ENCODE results near the gene ACAD11.

Gene ACAD11

DNA sequence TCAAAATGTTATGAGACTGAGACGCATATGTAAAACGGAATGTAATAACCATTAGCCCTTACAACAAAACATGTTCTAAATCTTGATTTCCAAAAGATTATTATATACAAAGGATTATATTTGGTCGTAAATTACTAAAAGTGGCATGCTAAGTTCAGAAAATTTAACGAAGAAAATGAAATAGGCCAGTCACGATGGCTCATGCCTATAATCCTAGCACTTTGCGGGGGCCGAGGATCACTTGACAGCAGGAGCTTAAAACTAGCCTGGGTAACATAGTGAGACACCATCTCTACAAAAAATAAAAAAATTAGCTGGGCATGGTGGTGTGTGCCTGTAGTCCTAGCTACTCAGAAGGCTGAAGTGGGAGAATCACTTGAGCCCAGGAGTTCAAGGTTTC is 29.0 kb downstream of the ACAD11 start:
- POLR2A ChIA-PET: no interaction called here
- CTCF ChIA-PET: no interaction called here
- no peak for DNase-seq (ENCODE audit: extremely low spot score)
- TF ChIP-seq LEF1 (IDR thresholded peaks at IDR 0.05; ENCODE audit: borderline replicate concordance) (no peak), NFRKB (IDR thresholded peaks at IDR 0.05) (no peak), ELF4 (IDR thresholded peaks at IDR 0.05) (no peak), FOXM1 (IDR thresholded peaks at IDR 0.05; ENCODE audit: borderline replicate concordance) (no peak), BHLHE40 (IDR thresholded peaks at IDR 0.05; ENCODE audit: borderline replicate concordance) (no peak), FOXK2 (IDR thresholded peaks at IDR 0.05) (no peak), SUZ12 (IDR thresholded peaks at IDR 0.05) (no peak), SP1 (IDR thresholded peaks at IDR 0.05) (no peak), TARDBP (IDR thresholded peaks at IDR 0.05) (no peak), FOXA1 (IDR thresholded peaks at IDR 0.05) (no peak)

DNA sequence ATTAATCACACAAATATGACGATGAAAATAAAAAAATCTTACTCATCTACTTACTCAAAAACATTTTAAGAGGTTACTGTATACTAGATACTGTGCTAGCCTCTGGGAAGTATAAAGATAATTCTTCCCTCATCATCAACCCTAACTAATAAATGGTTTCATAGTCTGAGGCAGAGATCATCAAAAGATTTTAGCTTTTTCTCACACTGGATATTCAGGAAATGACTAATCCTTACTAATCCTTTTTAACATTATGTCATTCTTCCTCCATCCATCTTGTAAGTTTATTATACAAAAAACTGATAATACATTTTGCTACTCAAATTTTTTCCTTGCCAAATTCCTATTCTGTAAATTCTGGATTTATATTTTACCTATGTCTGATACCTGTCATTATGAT is 29.7 kb downstream of the ACAD11 start:
- ChIA-PET CTCF (no interaction called here), POLR2A (no interaction called here)
- TF ChIP-seq L3MBTL2 (conservative IDR thresholded peaks at IDR 0.05) (no peak), ZNF384 (IDR thresholded peaks at IDR 0.05) (no peak), BHLHE40 (IDR thresholded peaks at IDR 0.05; ENCODE audit: borderline replicate concordance) (no peak), FOXK2 (IDR thresholded peaks at IDR 0.05) (no peak), LEF1 (IDR thresholded peaks at IDR 0.05; ENCODE audit: borderline replicate concordance) (no peak), NFRKB (IDR thresholded peaks at IDR 0.05) (no peak), TARDBP (IDR thresholded peaks at IDR 0.05) (no peak), SP1 (IDR thresholded peaks at IDR 0.05) (no peak)
- no peak for DNase-seq (ENCODE audit: extremely low spot score)

GRCh38 chr3:132628157-132628556 is 31.5 kb downstream of the ACAD11 start:
- ChIA-PET POLR2A (no interaction called here), CTCF (no interaction called here)
- TF ChIP-seq FOXA1 (IDR thresholded peaks at IDR 0.05) (no peak), BHLHE40 (IDR thresholded peaks at IDR 0.05; ENCODE audit: borderline replicate concordance) (no peak), HDGF (IDR thresholded peaks at IDR 0.05; ENCODE audit: borderline replicate concordance) (no peak), TARDBP (IDR thresholded peaks at IDR 0.05) (no peak), L3MBTL2 (conservative IDR thresholded peaks at IDR 0.05) (no peak), FOXK2 (IDR thresholded peaks at IDR 0.05) (no peak), ARNT (IDR thresholded peaks at IDR 0.05) (no peak), FOXM1 (IDR thresholded peaks at IDR 0.05; ENCODE audit: borderline replicate concordance) (no peak), CTBP1 (IDR thresholded peaks at IDR 0.05; ENCODE audit: borderline replicate concordance) (no peak)
- DNase-seq (ENCODE audit: extremely low spot score): no peak

GRCh38 chr3:132626955-132627354 is 32.7 kb downstream of the ACAD11 start:
- TF ChIP-seq FOXM1 (IDR thresholded peaks at IDR 0.05; ENCODE audit: borderline replicate concordance) (no peak), CTBP1 (IDR thresholded peaks at IDR 0.05; ENCODE audit: borderline replicate concordance) (no peak), SP1 (IDR thresholded peaks at IDR 0.05) (no peak), ARNT (IDR thresholded peaks at IDR 0.05) (no peak), FOXA1 (IDR thresholded peaks at IDR 0.05) (no peak), ELF4 (IDR thresholded peaks at IDR 0.05) (no peak), FOXK2 (IDR thresholded peaks at IDR 0.05) (no peak), NFRKB (IDR thresholded peaks at IDR 0.05) (no peak), HDGF (IDR thresholded peaks at IDR 0.05; ENCODE audit: borderline replicate concordance) (no peak), BHLHE40 (IDR thresholded peaks at IDR 0.05; ENCODE audit: borderline replicate concordance) (no peak), PKNOX1 (IDR thresholded peaks at IDR 0.05) (no peak), L3MBTL2 (conservative IDR thresholded peaks at IDR 0.05) (no peak), SUZ12 (IDR thresholded peaks at IDR 0.05) (no peak), TARDBP (IDR thresholded peaks at IDR 0.05) (no peak), LEF1 (IDR thresholded peaks at IDR 0.05; ENCODE audit: borderline replicate concordance) (no peak), ZNF384 (IDR thresholded peaks at IDR 0.05) (no peak)
- CTCF ChIA-PET: no interaction called here
- DNase-seq (ENCODE audit: extremely low spot score): no peak
- POLR2A ChIA-PET: interaction anchor here (1.4 kb wide), 1 partner anchor 33 kb away, joined by 4 read pairs; the partner anchor contains the start of genes ACAD11 and UBA5

DNA sequence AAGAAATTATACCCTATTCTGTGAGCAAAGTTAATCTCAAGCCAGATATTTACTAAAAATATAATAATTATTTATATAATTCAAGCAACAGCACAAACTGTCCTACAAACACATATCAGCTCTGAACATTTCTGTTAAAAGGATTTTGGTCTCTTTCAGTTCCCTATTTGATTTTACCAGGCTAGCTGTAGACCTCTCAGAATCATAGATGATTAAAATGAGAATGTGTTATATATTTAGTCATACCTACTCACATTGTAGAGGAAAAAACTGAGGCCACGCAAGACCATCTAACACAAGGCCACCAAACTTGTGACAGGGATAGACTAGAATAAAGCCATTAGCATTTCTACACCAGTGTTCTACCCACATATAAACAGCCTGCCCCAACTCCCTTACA is 34.0 kb downstream of the ACAD11 start:
- TF ChIP-seq ARNT (IDR thresholded peaks at IDR 0.05) (no peak), LEF1 (IDR thresholded peaks at IDR 0.05; ENCODE audit: borderline replicate concordance) (no peak), FOXA1 (IDR thresholded peaks at IDR 0.05) (no peak), SP1 (IDR thresholded peaks at IDR 0.05) (no peak), ZNF384 (IDR thresholded peaks at IDR 0.05) (no peak), SUZ12 (IDR thresholded peaks at IDR 0.05) (no peak), PKNOX1 (IDR thresholded peaks at IDR 0.05) (no peak), FOXM1 (IDR thresholded peaks at IDR 0.05; ENCODE audit: borderline replicate concordance) (no peak), HDGF (IDR thresholded peaks at IDR 0.05; ENCODE audit: borderline replicate concordance) (no peak), NFRKB (IDR thresholded peaks at IDR 0.05) (no peak), TARDBP (IDR thresholded peaks at IDR 0.05) (no peak), BHLHE40 (IDR thresholded peaks at IDR 0.05; ENCODE audit: borderline replicate concordance) (no peak)
- DNase-seq (ENCODE audit: extremely low spot score): no peak
- ChIA-PET CTCF (no interaction called here), POLR2A (no interaction called here)

- CTCF ChIA-PET: no interaction called here
- no peak for TF ChIP-seq TARDBP (IDR thresholded peaks at IDR 0.05)
- TF ChIP-seq CTBP1 (IDR thresholded peaks at IDR 0.05; ENCODE audit: borderline replicate concordance): no peak
- TF ChIP-seq HDGF (IDR thresholded peaks at IDR 0.05; ENCODE audit: borderline replicate concordance): no peak
- TF ChIP-seq ARNT (IDR thresholded peaks at IDR 0.05): no peak
- no peak for TF ChIP-seq L3MBTL2 (conservative IDR thresholded peaks at IDR 0.05)
- no peak for DNase-seq (ENCODE audit: extremely low spot score)
- POLR2A ChIA-PET: no interaction called here
Observed at GRCh38 chr3:132624790-132625189, 34.8 kb downstream of the ACAD11 start.

DNA sequence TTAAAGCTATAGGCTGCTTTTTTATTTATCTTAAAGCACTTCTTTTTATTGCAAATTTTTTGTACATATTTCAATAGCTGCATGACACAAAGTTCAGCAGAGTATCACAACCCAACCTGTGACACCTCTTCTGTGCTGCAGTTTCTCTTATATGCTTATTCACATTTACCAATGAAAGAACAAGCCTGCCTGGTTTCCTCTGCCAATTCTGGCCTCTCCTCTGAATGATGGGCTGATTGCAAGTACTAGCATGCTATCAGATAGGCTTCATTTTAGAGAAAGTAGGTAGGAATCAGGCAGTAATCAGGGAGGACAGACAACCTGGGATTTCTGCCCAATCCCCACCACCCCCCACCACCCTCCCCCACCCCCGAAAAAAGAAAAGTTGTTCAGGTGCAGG is 36.0 kb downstream of the ACAD11 start:
- DNase-seq (ENCODE audit: extremely low spot score): no peak
- POLR2A ChIA-PET: no interaction called here
- TF ChIP-seq L3MBTL2 (conservative IDR thresholded peaks at IDR 0.05) (no peak), ARNT (IDR thresholded peaks at IDR 0.05) (no peak), SP1 (IDR thresholded peaks at IDR 0.05) (no peak), HDGF (IDR thresholded peaks at IDR 0.05; ENCODE audit: borderline replicate concordance) (no peak), SUZ12 (IDR thresholded peaks at IDR 0.05) (no peak), PKNOX1 (IDR thresholded peaks at IDR 0.05) (no peak), FOXM1 (IDR thresholded peaks at IDR 0.05; ENCODE audit: borderline replicate concordance) (no peak), FOXA1 (IDR thresholded peaks at IDR 0.05) (no peak), NFRKB (IDR thresholded peaks at IDR 0.05) (no peak), FOXK2 (IDR thresholded peaks at IDR 0.05) (no peak), ZNF384 (IDR thresholded peaks at IDR 0.05) (no peak), ELF4 (IDR thresholded peaks at IDR 0.05) (no peak), BHLHE40 (IDR thresholded peaks at IDR 0.05; ENCODE audit: borderline replicate concordance) (no peak), CTBP1 (IDR thresholded peaks at IDR 0.05; ENCODE audit: borderline replicate concordance) (no peak), TARDBP (IDR thresholded peaks at IDR 0.05) (no peak)
- CTCF ChIA-PET: no interaction called here
